H1 (cell line): ENCODE data around the gene LRRC28. TPM values are rescaled to one million over a fixed set of nuclear protein-coding genes. Genes with fewer than 3 reads are reported as not detected.

ENCODE experiments used
- CTCF ChIA-PET: fragments of 300-600 bp; sonication (Branson Sonifier 250); formaldehyde crosslinking; loops from one replicate; lab custom pipeline; 2021; ENCODE audit not compliant: partially characterized antibody; lab: Charles Lee
- POLR2A ChIA-PET: fragments of 300-600 bp; sonication (Branson Sonifier 250); formaldehyde crosslinking; loops from one replicate; lab custom pipeline; 2021; ENCODE audit warnings: inconsistent platforms; ENCODE audit not compliant: partially characterized antibody; lab: Charles Lee
- DNase-seq, 2 experiments: peaks; one replicate each; pipeline versions ENCODE4 v3.0.0 to v3.0.0-alpha.2; 2010 to 2022; ENCODE audit warnings: low spot score in 2 of 2, low read depth in 1 of 2, mixed read lengths in 1 of 2
- FAIRE-seq: peaks from 2 replicates; lab custom pipeline; 2011; peaks lifted over from hg19 to GRCh38; lab: Jason Lieb, UNC
- H2AFZ ChIP-seq: 2 replicates; pipeline ENCODE4 v1.8.1; 2012; ENCODE audit warnings: low read length, inconsistent platforms
- H2AK5ac ChIP-seq: 2 replicates; pipeline ENCODE4 v1.6.1; 2013; ENCODE audit warnings: low read depth, low read length
- H2BK120ac ChIP-seq: replicated peaks from 2 replicates; pipeline ENCODE3; 2013; ENCODE audit warnings: low read depth, low read length, inconsistent platforms
- H2BK12ac ChIP-seq: 2 replicates; pipeline ENCODE4 v1.6.1; 2013; ENCODE audit warnings: low read depth, low read length
- H2BK15ac ChIP-seq: 2 replicates; pipeline ENCODE4 v1.6.1; 2013; ENCODE audit warnings: low read length
- H2BK20ac ChIP-seq: 2 replicates; pipeline ENCODE4 v1.6.1; 2013; ENCODE audit warnings: low read length
- H2BK5ac ChIP-seq: 2 replicates; pipeline ENCODE4 v1.6.1; 2013; ENCODE audit warnings: low read depth, low read length
- H3K14ac ChIP-seq: 2 replicates; pipeline ENCODE4 v1.6.1; 2013; ENCODE audit warnings: inconsistent platforms; ENCODE audit not compliant: insufficient read length
- H3K18ac ChIP-seq: 2 replicates; pipeline ENCODE4 v1.6.1; 2013; ENCODE audit warnings: low read length; ENCODE audit errors: extremely low read depth
- H3K23ac ChIP-seq: 2 replicates; pipeline ENCODE4 v1.6.1; 2013; ENCODE audit warnings: inconsistent platforms; ENCODE audit not compliant: insufficient read length
- H3K23me2 ChIP-seq: 2 replicates; pipeline ENCODE4 v1.6.1; 2013; ENCODE audit warnings: low read depth, low read length
- H3K27ac ChIP-seq: 2 replicates; pipeline ENCODE4 v1.6.1; 2011; ENCODE audit warnings: low read depth, low read length, inconsistent platforms
- H3K27me3 ChIP-seq, 4 experiments: replicated peaks in 1 of 4; 1 replicate in 1 of 4; 2 replicates in 3 of 4; pipeline versions ENCODE4 v1.6.1 to v1.8.1; 2011 to 2013; ENCODE audit warnings: low read length in 3 of 4, mild to moderate bottlenecking in 3 of 4, inconsistent platforms in 2 of 4, mixed read lengths in 2 of 4, moderate library complexity in 1 of 4; ENCODE audit not compliant: control insufficient read depth in 3 of 4, insufficient read depth in 3 of 4; ENCODE audit errors: extremely low read depth in 1 of 4
- H3K36me3 ChIP-seq, 4 experiments: 2 replicates each; pipeline versions ENCODE4 v1.6.1 to v1.8.1; 2011 to 2013; ENCODE audit warnings: mild to moderate bottlenecking in 4 of 4, low read length in 3 of 4, moderate library complexity in 2 of 4, control low read depth in 1 of 4, inconsistent platforms in 1 of 4; ENCODE audit not compliant: insufficient read depth in 4 of 4, control insufficient read depth in 2 of 4
- H3K4ac ChIP-seq: replicated peaks from 2 replicates; pipeline ENCODE3; 2013; ENCODE audit warnings: low read length, low read depth, mixed read lengths, inconsistent platforms; ENCODE audit not compliant: insufficient read length
- H3K4me1 ChIP-seq, 4 experiments: replicated peaks in 1 of 4; 1 replicate in 1 of 4; 2 replicates in 3 of 4; pipeline versions ENCODE4 v1.6.1 to v1.8.1; 2011 to 2013; ENCODE audit warnings: low read length in 3 of 4, inconsistent platforms in 2 of 4, mixed read lengths in 1 of 4; ENCODE audit not compliant: insufficient read depth in 4 of 4, control insufficient read depth in 3 of 4
- H3K4me2 ChIP-seq, 2 experiments: 2 replicates each; pipeline versions ENCODE4 v1.6.1 to v1.8.1; 2011 to 2013; ENCODE audit warnings: low read depth in 2 of 2, low read length in 2 of 2, control low read depth in 1 of 2, inconsistent platforms in 1 of 2, mild to moderate bottlenecking in 1 of 2; ENCODE audit not compliant: insufficient read depth in 1 of 2
- H3K4me3 ChIP-seq, 4 experiments: fragments of 200-600, 300-600 bp in 1 of 4; sonication (generic), shearing (Covaris generic), sonication (Bioruptor Twin) in 1 of 4; 2 replicates each; pipeline versions ENCODE4 v1.5.1 to v1.8.1; 2011 to 2016; ENCODE audit warnings: low read length in 4 of 4, low read depth in 3 of 4, control low read depth in 2 of 4, inconsistent platforms in 2 of 4, mild to moderate bottlenecking in 2 of 4, mixed read lengths in 1 of 4, moderate library complexity in 1 of 4; ENCODE audit not compliant: insufficient read depth in 2 of 4; ENCODE audit errors: extremely low read depth in 1 of 4
- H3K56ac ChIP-seq: replicated peaks from 2 replicates; pipeline ENCODE3; 2013; ENCODE audit warnings: low read depth, mild to moderate bottlenecking, mixed read lengths, low read length, inconsistent platforms; ENCODE audit not compliant: insufficient read length
- H3K79me1 ChIP-seq: 2 replicates; pipeline ENCODE4 v1.6.1; 2013; ENCODE audit warnings: low read depth, low read length, control low read depth
- H3K79me2 ChIP-seq, 2 experiments: 2 replicates each; pipeline versions ENCODE4 v1.6.1 to v1.8.1; 2012 to 2013; ENCODE audit warnings: low read length in 2 of 2, mild to moderate bottlenecking in 2 of 2, inconsistent platforms in 1 of 2; ENCODE audit not compliant: insufficient read depth in 2 of 2, control insufficient read depth in 1 of 2
- H3K9ac ChIP-seq, 4 experiments: replicated peaks in 1 of 4; 1 replicate in 1 of 4; 2 replicates in 3 of 4; pipeline versions ENCODE4 v1.6.1 to v1.8.1; 2011 to 2013; ENCODE audit warnings: low read depth in 3 of 4, low read length in 3 of 4, control low read depth in 2 of 4, mild to moderate bottlenecking in 2 of 4, moderate library complexity in 2 of 4, inconsistent platforms in 1 of 4; ENCODE audit errors: extremely low read depth in 1 of 4
- H3K9me3 ChIP-seq, 2 experiments: 2 replicates each; pipeline versions ENCODE4 v1.6.1 to v1.8.1; 2012 to 2013; ENCODE audit warnings: mild to moderate bottlenecking in 2 of 2, moderate library complexity in 2 of 2, control low read depth in 1 of 2, inconsistent platforms in 1 of 2, low read depth in 1 of 2, low read length in 1 of 2, mixed read lengths in 1 of 2; ENCODE audit not compliant: insufficient read depth in 2 of 2
- H4K20me1 ChIP-seq, 2 experiments: replicated peaks in 1 of 2; 2 replicates each; pipeline versions ENCODE3 to v1.8.1; 2011 to 2013; ENCODE audit warnings: inconsistent platforms in 2 of 2, low read length in 2 of 2, mild to moderate bottlenecking in 1 of 2; ENCODE audit not compliant: insufficient read depth in 2 of 2, control insufficient read depth in 1 of 2
- H4K5ac ChIP-seq: 2 replicates; pipeline ENCODE4 v1.6.1; 2013; ENCODE audit warnings: low read length, low read depth, mixed read lengths, inconsistent platforms; ENCODE audit not compliant: insufficient read length
- H4K8ac ChIP-seq: 2 replicates; pipeline ENCODE4 v1.8.0; 2013; ENCODE audit warnings: mild to moderate bottlenecking, moderate library complexity, low read length, inconsistent platforms; ENCODE audit not compliant: insufficient read depth; ENCODE audit errors: extremely low read depth
- H4K91ac ChIP-seq: replicated peaks from 2 replicates; pipeline ENCODE3; 2013; ENCODE audit warnings: low read length, mixed read lengths, inconsistent platforms; ENCODE audit not compliant: insufficient read length
- WGBS, 2 experiments: shearing (Covaris generic) in 1 of 2; methylation state at CpG; one replicate each; pipeline versions ENCODE4 v1.1.6 to v1.1.7; 2013 to 2015; ENCODE audit warnings: low lambda C conversion rate in 2 of 2, mixed read lengths in 2 of 2, inconsistent platforms in 1 of 2, low coverage in 1 of 2, missing lambda C conversion rate in 1 of 2; ENCODE audit not compliant: insufficient replicate concordance in 2 of 2, insufficient coverage in 1 of 2, insufficient read length in 1 of 2; ENCODE audit errors: extremely low coverage in 1 of 2, missing lambda C conversion rate in 1 of 2; 5-methylcytosine and 5-hydroxymethylcytosine counted together
- polyA plus RNA-seq, 7 experiments: library from polyadenylated mRNA; depleted of rRNA in 3 of 7; stranded (reverse) in 5 of 7; unstranded in 2 of 7; fragments of >200 nt in 5 of 7; fragments of 200-250 nt in 2 of 7; gene quantifications; 1 replicate in 5 of 7; 2 replicates in 1 of 7; 4 replicates in 1 of 7; pipeline versions ENCODE4 v1.2.1 to v1.2.3, GENCODE V29; 2011 to 2013; ENCODE audit warnings: missing spikeins in 2 of 7, mixed read lengths in 2 of 7
- total RNA-seq: library from RNA; stranded (reverse); fragmentation: NEBNext Ultra II Directional; extraction: Animal tissue kit (Norgen Biotek cat#: 25700); gene quantifications from 2 replicates; pipeline ENCODE4 v1.2.1, GENCODE V29; 2021

The LRRC28 gene
- total and polyA plus RNA-seq, 2 of the 8 experiments (the other 6 are each of a cell fraction or from before 2014, with no cell fraction given): 20.2 to 23.3 TPM

- 81% methylated on average over 3 of the region's 3 CpGs; no CpG with 5 or more reads in 1 of the 2 experiments for WGBS, 2 experiments
- Histone ChIP-seq H3K23me2 (no peaks in the 10 kb centered on the region), H4K91ac (no peak overlapping the region), H4K5ac (no peak overlapping the region), H3K36me3 (peaks cover 0 to 15% (median 7%) of the 10 kb centered on the region in 4 experiments; a peak in 5 of 8 replicates), H3K4me1 (no peaks in the 10 kb centered on the region), H3K4me3 (no peak overlapping the region), H2BK5ac (no peak overlapping the region), H3K56ac (no peak overlapping the region), H2AFZ (no peak overlapping the region), H3K18ac (no peak overlapping the region), H2BK120ac (no peak overlapping the region), H3K9me3 (no peaks in the 10 kb centered on the region), H2BK15ac (no peak overlapping the region), H3K14ac (no peak overlapping the region), H3K79me2 (no peaks in the 10 kb centered on the region), H3K4me2 (no peak overlapping the region), H3K23ac (no peak overlapping the region), H2BK12ac (no peak overlapping the region), H3K79me1 (no peaks in the 10 kb centered on the region), H2BK20ac (no peak overlapping the region), H3K27ac (no peak overlapping the region), H4K8ac (no peak overlapping the region), H3K27me3 (no peaks in the 10 kb centered on the region), H3K4ac (no peak overlapping the region), H3K9ac (no peak overlapping the region), H4K20me1 (peaks cover 0 to 2% of the 10 kb centered on the region in 2 experiments), H2AK5ac (no peak overlapping the region)
- DNase-seq (no peak), FAIRE-seq (no peak)
- ChIA-PET POLR2A (no interaction called here), CTCF (interaction anchor here (2.1 kb wide), 1 partner anchor 13 kb away, joined by 9 read pairs; no protein-coding TSS in a partner anchor)
Measured at GRCh38 chr15:99226802-99227201, 24.5 kb upstream of the LRRC28 start.
